ENCODE results near the gene GRK4.
"Not testable (repeated sequence)": the region's sequence is repeated elsewhere in the genome, so short reads cannot be mapped to it uniquely, and the experiment has no call there.

- not testable (repeated sequence) for TF ChIP-seq POLR2A (IDR thresholded peaks at IDR 0.05; ENCODE audit: low read depth, low read length); POLR2AphosphoS5 (IDR thresholded peaks at IDR 0.05; ENCODE audit: low read depth, low read length); TAF1 (IDR thresholded peaks at IDR 0.05; ENCODE audit: low read depth, low read length); SPI1 (IDR thresholded peaks at IDR 0.05; ENCODE audit: low read depth, low read length); POU2F2 (IDR thresholded peaks at IDR 0.05; ENCODE audit: low read depth, low read length); PAX5 (IDR thresholded peaks at IDR 0.05; ENCODE audit: insufficient read depth, low read length, severe bottlenecking)
Measured at GRCh38 chr4:3051141-3051897, 87.9 kb downstream of the GRK4 start.
